Activated T-helper 2 cell treated with anti-CD3 and anti-CD28 coated beads, Interferon-gamma antibody, Interleukin-2, Interleukin-4, amounts not matched to agents 10 μg/mL and 5 μg/mL and 100 μg/mL, durations not matched to agents 14 hours and 24 hours and 36 hours (primary cell): ENCODE measurements around the gene GPSM3. TPM values are rescaled to one million over a fixed set of nuclear protein-coding genes. Genes with fewer than 3 reads are reported as not detected.
"Not testable (repeated sequence)": the region's sequence is repeated elsewhere in the genome, so short reads cannot be mapped to it uniquely, and the experiment has no call there.

ENCODE experiments used
- DNase-seq: peaks from one replicate; pipeline ENCODE4 v3.0.0; 2021; ENCODE audit warnings: low spot score
- H3K27ac Mint-ChIP-seq: one replicate; pipeline ENCODE4 v1.8.0; 2021; ENCODE audit warnings: mixed read lengths
- H3K27me3 Mint-ChIP-seq: one replicate; pipeline ENCODE4 v1.8.0; 2021; ENCODE audit warnings: low read depth, mixed read lengths
- H3K36me3 Mint-ChIP-seq: one replicate; pipeline ENCODE4 v1.8.0; 2021; ENCODE audit warnings: low read depth, mixed read lengths
- H3K4me1 Mint-ChIP-seq: one replicate; pipeline ENCODE4 v1.8.0; 2021; ENCODE audit warnings: low read depth, mixed read lengths
- H3K4me3 Mint-ChIP-seq: one replicate; pipeline ENCODE4 v1.8.0; 2021; ENCODE audit warnings: low read depth, mild to moderate bottlenecking, moderate library complexity, mixed read lengths
- H3K9me3 Mint-ChIP-seq: one replicate; pipeline ENCODE4 v1.8.0; 2021; ENCODE audit warnings: mixed read lengths
- intact Hi-C: fragments of 100-400 bp; cut with micrococcal nuclease; formaldehyde crosslinking; loops from one replicate; pipeline ENCODE4 v1.15.1; 2023
- total RNA-seq: library from RNA; stranded (reverse); gene quantifications from 2 replicates; pipeline ENCODE4 v1.2.3, GENCODE V29; 2022

GPSM3 gene
- total RNA-seq, 1 donor from 2014 or later = 90.7 TPM

DNA sequence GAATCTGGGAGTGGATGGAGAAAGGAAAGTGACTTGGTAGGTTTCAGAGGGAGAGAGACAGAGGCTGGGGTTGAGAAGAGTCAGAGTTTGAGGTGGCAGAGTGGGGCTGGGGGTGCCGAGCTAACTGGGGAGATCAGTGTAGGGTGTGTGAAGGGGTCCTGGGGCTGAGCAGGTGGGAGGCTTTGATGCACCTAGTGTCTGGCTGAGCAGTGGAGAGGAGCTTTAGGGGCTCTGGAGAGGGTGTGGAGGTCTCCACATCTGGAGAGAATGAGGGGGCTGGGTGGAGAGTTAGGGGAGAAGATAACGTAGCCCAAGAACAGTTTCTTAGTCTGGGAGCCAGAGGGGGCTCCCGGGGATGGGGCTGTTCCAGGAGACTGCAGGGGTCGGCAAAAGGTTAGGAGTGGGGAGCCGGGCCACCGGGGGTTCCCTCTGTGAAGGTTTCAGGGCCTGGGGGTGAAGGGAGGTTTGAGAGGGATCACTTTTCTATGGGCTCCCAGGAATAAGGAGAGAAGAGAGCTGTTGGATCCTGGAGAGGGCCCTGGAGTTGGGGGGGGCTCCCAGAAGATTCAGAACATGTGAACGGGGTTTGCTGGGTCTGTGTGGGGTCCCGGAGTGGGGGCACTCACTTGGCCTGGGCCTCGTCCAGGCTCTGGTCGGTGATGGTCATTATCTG is 3.2 kb downstream of the GPSM3 start:
- no peak for DNase-seq
- H3K4me3 Mint-ChIP-seq = peak overlapping the region; percentile 84
- intact Hi-C loops = no loop called here
- H3K4me1 Mint-ChIP-seq = peaks cover 46% of the 10 kb centered on the region
- H3K36me3 Mint-ChIP-seq = peaks cover 60% of the 10 kb centered on the region
- H3K9me3 Mint-ChIP-seq = no peaks in the 10 kb centered on the region
- peak overlapping the region; percentile 78 for H3K27ac Mint-ChIP-seq
- H3K27me3 Mint-ChIP-seq = no peaks in the 10 kb centered on the region

DNA sequence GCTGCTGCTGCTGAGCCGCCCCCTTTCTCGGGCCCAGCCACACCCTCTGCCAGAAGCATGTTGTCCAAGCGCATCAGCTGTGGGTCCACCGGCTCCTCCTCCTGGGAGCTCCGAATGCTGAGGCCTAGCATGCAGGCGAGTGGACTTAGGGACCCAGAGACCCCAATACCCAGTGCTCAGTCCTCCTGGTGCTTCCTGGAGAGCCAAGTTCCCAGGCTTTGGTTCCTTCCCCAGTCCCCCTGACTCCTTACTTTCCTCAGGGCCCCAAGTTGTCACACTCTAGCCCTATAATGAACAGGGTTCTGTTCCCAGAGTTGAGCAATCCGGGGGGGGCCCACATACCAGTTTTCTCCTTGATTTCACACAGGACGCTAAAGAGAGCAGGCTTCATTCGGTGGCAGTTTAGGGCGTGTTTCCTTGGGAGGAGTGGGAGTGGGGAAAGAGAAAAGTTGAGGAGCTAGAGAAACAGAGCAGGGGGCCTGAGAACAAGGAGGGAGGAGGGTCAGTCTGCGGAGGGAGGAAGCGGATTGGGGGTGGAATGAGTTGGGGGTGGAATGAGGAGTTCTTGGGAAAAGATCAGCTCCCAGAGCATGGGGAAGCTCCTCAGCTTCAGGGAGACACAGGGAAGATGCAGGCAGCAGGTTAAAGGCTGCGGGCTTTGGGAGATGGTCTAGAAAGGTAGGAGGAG is 3.9 kb downstream of the GPSM3 start:
- Mint-ChIP-seq H3K9me3 (no peaks in the 10 kb centered on the region), H3K36me3 (peaks cover 64% of the 10 kb centered on the region), H3K27ac (peak overlapping the region; percentile 78), H3K27me3 (no peaks in the 10 kb centered on the region), H3K4me1 (peaks cover 39% of the 10 kb centered on the region), H3K4me3 (peak overlapping the region; percentile 84)
- DNase-seq = no peak
- intact Hi-C loops = no loop called here

DNA sequence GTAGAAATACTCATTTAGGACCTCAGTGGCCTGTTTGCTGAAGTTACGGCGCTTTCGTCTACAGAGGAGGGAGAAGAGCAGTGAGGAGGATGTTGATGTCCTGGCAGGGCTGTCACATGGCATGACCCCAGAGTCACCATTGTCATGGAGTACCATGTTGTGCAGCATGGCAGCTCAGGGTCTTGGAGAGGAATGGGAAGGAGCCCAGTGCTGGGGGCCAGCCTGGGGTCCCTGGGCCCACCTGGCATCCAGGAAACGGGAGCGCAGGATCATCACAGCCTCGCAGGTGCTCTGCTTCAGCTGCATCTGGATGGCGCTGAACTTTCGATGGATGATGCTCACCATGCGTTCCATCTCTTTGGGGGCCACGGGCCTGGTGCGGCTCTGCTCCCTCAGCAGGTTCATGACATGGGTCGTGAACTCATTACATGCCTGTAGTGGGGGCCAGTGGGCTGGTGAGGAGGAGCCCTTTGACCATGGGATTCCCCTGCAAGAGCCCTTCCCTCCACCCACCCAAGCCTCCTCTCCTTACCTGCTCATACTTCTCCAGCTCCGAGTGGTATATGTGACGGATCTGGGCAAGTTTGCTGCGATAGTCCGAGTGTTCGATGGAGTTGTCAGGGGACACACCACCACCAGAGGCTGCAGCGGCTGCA is 4.6 kb downstream of the GPSM3 start:
- intact Hi-C loops, H3K27me3 Mint-ChIP-seq, DNase-seq, H3K9me3 Mint-ChIP-seq: not testable (repeated sequence)
- Mint-ChIP-seq H3K4me1 (peaks cover 38% of the 10 kb centered on the region), H3K36me3 (peaks cover 66% of the 10 kb centered on the region), H3K4me3 (peak overlapping the region; percentile 19), H3K27ac (peak overlapping the region; percentile 57)

DNA sequence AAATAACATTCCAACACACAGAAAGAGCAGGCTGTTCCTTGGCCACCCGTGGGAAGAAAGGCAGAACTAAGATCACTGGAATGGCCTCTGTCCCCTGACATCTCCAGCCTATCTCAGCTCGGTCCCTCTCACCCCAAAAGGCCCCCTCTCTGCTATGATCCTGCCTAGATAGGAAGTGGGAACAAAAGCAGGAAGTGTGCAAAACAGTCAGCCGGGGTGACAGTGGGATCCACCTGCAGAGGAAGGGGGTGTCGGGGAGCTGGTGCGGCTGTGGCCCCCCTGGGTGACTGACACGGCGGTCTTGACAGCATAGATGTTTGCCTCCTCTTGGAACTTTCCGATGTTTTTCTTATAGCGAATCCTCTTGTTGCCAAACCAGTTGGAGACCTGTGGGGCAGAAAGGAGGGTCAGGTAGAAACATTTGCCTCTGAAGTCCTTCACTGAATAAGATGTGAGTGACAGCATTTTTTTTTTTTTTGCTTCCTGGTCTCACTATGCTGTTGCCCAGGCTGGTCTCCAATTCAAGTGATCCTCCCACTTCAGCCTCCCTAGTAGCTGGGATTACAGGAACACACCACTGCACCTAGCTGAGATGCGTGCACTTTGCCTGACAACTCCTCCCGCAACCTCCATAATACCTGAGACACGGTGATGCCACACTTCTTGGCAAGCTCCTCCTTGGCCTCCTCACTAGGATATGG is 5.3 kb downstream of the GPSM3 start:
- DNase-seq = no peak
- intact Hi-C loops = no loop called here
- H3K27me3 Mint-ChIP-seq = no peaks in the 10 kb centered on the region
- H3K27ac Mint-ChIP-seq = peak overlapping the region; percentile 80
- peaks cover 72% of the 10 kb centered on the region for H3K36me3 Mint-ChIP-seq
- H3K9me3 Mint-ChIP-seq = no peaks in the 10 kb centered on the region
- H3K4me3 Mint-ChIP-seq = peak overlapping the region; percentile 14
- peaks cover 37% of the 10 kb centered on the region for H3K4me1 Mint-ChIP-seq

DNA sequence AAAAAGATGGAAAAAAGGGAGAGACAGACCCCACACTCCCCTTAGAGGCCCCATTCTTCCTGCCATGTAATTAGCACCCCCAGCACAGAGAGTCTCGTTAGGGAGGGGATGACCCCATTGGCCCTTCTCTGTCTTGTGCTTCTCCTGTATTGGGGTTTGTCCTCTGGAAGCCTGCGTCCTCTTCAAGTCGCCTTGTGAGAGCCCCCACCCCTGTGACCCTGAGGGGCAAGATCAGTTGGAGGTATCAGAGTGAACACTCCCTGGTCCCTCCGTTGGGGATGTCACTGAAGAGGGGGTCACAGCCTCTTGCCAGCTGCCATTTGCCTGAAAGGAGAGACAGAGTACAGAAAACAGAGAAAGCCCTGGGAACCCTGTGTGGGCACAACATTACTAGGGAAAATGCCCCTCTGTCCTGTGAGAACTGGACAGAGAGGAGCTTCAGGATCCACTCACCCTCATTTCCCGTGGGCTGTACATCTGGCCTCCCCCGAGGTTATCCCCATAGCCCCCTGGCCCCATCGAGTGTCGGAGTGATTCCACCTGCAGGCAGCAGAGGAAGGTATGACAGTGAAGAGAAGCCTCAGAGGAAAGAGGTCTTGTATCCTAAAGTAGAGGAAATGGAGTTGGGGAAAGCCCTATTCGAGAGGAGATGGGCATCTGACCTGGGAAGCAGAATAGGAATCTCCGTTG is 6.1 kb downstream of the GPSM3 start:
- H3K4me3 Mint-ChIP-seq, H3K9me3 Mint-ChIP-seq, DNase-seq, intact Hi-C loops, H3K27me3 Mint-ChIP-seq: not testable (repeated sequence)
- Mint-ChIP-seq H3K27ac (peak overlapping the region; percentile 80), H3K36me3 (peaks cover 67% of the 10 kb centered on the region), H3K4me1 (peaks cover 33% of the 10 kb centered on the region)

DNA sequence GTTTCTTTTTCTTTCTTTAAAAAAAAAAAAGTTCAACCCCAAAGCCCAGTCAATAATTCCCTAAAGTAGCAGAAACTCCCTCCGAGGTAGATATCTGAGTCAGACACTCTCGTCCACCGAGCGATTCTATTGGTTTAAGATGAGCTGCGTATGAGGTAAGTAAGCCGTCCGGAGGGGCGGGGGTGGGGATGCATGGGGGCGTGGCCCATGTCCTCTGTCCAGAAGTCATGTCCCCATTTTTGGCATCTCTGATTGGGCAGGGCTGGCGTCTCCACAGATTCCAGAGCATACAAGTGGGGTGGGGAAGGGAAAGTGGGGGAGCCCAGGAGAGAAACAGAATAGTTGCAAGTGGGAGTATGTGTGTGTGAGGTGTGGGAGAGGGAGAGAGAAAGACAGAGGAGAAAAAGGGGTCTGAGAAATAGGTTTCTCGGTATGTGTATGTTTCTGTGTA is 6.7 kb downstream of the GPSM3 start:
- peaks cover 31% of the 10 kb centered on the region for H3K4me1 Mint-ChIP-seq

DNA sequence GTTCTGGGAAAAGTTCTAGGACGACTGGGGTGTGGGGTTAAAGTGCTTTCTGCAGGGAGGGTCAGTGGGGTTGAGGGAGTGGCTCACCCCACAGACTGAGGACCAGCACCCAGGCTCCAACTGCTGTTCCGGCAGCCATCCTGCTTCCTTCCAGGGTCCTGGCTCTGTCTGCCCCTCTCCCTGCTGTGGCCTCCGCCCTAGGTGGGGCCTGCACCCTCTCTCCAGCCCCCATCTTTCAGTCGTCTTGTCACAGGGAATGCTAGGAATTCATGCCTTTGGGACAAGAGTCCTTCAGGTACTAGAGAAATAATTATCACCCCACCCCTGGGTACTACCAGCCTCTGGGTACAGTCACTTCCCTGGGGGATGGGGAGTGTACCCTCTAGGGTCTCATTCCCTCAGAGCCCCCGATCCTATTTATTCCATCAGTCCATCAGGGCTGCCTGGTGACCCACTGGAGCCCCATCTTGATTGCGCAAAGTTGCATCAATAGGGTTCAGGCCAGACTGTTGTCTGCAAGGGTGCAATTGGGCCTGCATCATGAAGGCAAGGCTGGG is 8.3 kb downstream of the GPSM3 start, which contains the start of gene AGER:
TSS of gene AGER (minus strand) at position 170 of the 557 bp plus-strand sequence. CDS start at position 139, 31 bp downstream.
- Mint-ChIP-seq H3K4me3 (no peak within 1 kb of the TSS), H3K9me3 (no peaks in the 10 kb centered on the region), H3K27ac (peak within 1 kb of the TSS; percentile 12), H3K27me3 (no peaks in the 10 kb centered on the region), H3K36me3 (peaks cover 70% of the 10 kb centered on the region), H3K4me1 (peaks cover 41% of the 10 kb centered on the region)
- intact Hi-C loops = no loop called here
- DNase-seq = no peak

More for the DNA sequence above, 6.7 kb downstream of the GPSM3 start:
- H3K9me3 Mint-ChIP-seq, H3K4me3 Mint-ChIP-seq, H3K27me3 Mint-ChIP-seq, DNase-seq, intact Hi-C loops: not testable (repeated sequence)
- Mint-ChIP-seq H3K36me3 (peaks cover 68% of the 10 kb centered on the region), H3K27ac (peak overlapping the region; percentile 80)

DNA sequence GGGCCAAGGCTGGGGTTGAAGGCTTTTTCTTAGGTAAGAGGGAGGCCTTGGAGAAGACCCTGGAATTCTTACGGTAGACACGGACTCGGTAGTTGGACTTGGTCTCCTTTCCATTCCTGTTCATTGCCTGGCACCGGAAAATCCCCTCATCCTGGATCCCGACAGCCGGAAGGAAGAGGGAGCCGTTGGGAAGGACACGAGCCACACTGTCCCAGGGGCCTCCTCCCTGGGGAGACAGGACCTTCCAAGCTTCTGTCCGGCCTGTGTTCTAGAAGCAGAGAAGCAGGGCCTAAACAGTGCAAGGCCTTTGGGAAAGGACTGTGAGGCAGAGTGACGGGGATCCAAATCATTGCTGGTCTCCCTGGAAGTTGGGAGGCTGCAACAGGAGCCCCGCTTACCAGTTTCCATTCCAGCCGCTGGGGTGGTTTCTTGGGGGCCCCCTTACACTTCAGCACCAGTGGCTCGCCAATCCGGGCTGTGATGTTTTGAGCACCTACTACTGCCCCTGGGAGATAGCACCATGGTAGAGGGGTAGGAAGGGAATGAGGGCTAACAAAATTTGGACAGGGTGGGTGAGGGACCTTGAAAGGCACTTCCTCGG is 8.9 kb downstream of the GPSM3 start:
- H3K36me3 Mint-ChIP-seq = peaks cover 70% of the 10 kb centered on the region
- no peak overlapping the region for H3K27ac Mint-ChIP-seq
- no peak for DNase-seq
- H3K9me3 Mint-ChIP-seq = no peaks in the 10 kb centered on the region
- peaks cover 41% of the 10 kb centered on the region for H3K4me1 Mint-ChIP-seq
- H3K27me3 Mint-ChIP-seq = no peaks in the 10 kb centered on the region
- intact Hi-C loops = no loop called here
- no peak overlapping the region for H3K4me3 Mint-ChIP-seq

DNA sequence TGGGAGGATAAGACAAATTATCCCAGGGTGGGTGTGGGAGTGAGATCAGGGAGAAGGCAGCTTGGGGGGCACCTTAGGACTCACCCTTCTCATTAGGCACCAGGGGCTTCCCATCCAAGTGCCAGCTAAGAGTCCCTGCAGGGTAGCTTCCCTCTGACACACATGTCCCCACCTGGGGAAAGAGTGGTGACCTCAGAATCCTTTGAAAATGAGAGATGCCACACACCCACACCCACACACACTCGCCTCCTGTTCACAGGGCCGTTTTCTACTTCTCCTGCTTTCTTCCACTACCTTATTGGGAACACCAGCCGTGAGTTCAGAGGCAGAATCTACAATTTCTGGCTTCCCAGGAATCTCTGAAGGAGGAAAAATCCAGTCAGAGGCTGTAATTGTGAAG is 9.4 kb downstream of the GPSM3 start:
- no peaks in the 10 kb centered on the region for H3K27me3 Mint-ChIP-seq
- intact Hi-C loops = no loop called here
- H3K36me3 Mint-ChIP-seq = peaks cover 68% of the 10 kb centered on the region
- no peaks in the 10 kb centered on the region for H3K9me3 Mint-ChIP-seq
- H3K27ac Mint-ChIP-seq = peak overlapping the region; percentile 12
- H3K4me3 Mint-ChIP-seq = no peak overlapping the region
- no peak for DNase-seq
- peaks cover 36% of the 10 kb centered on the region for H3K4me1 Mint-ChIP-seq

DNA sequence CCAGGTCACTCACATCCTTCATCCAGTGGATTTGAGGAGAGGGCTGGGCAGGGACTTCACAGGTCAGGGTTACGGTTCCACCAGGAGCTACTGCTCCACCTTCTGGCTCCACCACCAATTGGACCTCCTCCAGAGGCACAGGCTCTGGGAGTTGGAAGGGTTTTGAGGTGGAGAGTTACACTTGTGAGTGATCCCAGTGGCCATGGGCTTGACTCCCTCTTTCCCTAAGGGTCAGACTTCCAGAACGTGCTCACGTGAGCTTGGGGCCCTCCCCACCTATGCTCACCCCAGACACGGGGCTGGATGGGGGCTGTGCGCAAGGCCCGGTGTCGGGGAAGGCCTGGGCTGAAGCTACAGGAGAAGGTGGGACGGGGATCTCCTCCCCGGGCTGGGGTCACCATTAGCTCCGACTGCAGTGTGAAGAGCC is 9.9 kb downstream of the GPSM3 start:
- no peaks in the 10 kb centered on the region for H3K9me3 Mint-ChIP-seq
- intact Hi-C loops = no loop called here
- H3K36me3 Mint-ChIP-seq = peaks cover 63% of the 10 kb centered on the region
- no peaks in the 10 kb centered on the region for H3K27me3 Mint-ChIP-seq
- peaks cover 36% of the 10 kb centered on the region for H3K4me1 Mint-ChIP-seq
- DNase-seq = no peak
- no peak overlapping the region for H3K4me3 Mint-ChIP-seq
- no peak overlapping the region for H3K27ac Mint-ChIP-seq

DNA sequence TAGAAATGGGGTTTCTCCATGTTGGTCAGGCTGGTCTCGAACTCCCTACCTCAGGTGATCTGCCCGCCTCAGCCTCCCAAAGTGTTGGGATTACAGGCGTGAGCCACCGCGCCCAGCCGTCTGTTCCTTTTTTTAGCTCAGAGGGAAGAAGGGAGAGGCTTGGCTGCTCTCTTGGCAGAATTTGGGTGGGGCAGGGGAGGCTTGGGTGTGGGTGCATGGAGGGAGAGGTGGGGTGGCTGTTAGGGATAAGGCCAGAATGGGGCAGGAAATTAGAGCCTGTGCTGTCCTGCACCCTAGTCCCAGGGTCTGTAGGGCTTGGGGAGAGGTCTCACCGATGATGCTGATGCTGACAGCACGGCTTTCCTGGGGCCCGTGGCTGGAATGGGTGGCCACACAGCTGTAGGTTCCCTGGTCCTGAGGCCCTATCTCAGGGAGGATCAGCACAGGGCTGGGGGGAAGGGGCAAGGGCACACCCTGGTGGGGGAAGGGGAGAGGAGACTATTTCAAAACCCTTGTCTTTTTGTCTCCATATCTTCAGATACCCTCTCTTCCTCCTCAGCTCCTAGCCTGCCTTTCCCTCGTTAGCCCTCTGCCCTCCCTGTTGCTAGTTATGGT is 10.4 kb downstream of the GPSM3 start:
- Mint-ChIP-seq H3K27ac (no peak overlapping the region), H3K36me3 (peaks cover 58% of the 10 kb centered on the region)

More for the DNA sequence above, 10.4 kb downstream of the GPSM3 start:
- H3K4me3 Mint-ChIP-seq = no peak overlapping the region
- H3K27me3 Mint-ChIP-seq = no peaks in the 10 kb centered on the region
- intact Hi-C loops = no loop called here
- DNase-seq = no peak
- no peaks in the 10 kb centered on the region for H3K9me3 Mint-ChIP-seq
- peaks cover 37% of the 10 kb centered on the region for H3K4me1 Mint-ChIP-seq
